ENCODE data around the gene TRUB2. TPM values are rescaled to one million over a fixed set of nuclear protein-coding genes. Genes with fewer than 3 reads are reported as not detected.

TRUB2 gene
- total RNA-seq, 1 donor from 2014 or later: 19.8 TPM

DNA sequence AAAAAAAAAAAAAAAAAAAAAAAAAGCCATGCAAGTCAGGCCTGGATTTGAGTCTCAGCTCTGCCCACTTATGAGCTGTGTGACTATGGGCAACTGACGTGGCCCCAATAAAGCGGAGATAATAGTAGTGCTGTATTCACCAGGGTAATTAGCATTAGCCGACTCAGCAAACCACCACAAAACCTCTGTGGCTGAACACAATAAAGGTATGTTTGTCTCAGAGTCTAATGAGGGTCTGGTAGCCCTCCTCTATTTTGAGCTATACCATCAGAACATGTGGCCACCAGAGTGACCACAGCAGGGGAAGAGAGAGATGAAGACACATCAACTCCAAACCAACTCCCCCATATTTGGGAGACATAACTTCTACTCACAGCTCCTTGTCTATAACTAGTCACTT, 30.2 kb downstream of the TRUB2 start:
- DNase-seq (ENCODE audit: low spot score): no peak
- Mint-ChIP-seq H3K9me3 (ENCODE audit: low read depth) (no peaks in the 10 kb centered on the region), H3K36me3 (ENCODE audit: low read depth) (peaks cover 5% of the 10 kb centered on the region), H3K27me3 (ENCODE audit: low read depth) (no peaks in the 10 kb centered on the region), H3K4me1 (ENCODE audit: low read depth) (peaks cover 7% of the 10 kb centered on the region), H3K4me3 (ENCODE audit: unreplicated experiment) (no peak overlapping the region), H3K27ac (ENCODE audit: unreplicated experiment) (no peak overlapping the region)
- TF ChIP-seq, protein P1, sequence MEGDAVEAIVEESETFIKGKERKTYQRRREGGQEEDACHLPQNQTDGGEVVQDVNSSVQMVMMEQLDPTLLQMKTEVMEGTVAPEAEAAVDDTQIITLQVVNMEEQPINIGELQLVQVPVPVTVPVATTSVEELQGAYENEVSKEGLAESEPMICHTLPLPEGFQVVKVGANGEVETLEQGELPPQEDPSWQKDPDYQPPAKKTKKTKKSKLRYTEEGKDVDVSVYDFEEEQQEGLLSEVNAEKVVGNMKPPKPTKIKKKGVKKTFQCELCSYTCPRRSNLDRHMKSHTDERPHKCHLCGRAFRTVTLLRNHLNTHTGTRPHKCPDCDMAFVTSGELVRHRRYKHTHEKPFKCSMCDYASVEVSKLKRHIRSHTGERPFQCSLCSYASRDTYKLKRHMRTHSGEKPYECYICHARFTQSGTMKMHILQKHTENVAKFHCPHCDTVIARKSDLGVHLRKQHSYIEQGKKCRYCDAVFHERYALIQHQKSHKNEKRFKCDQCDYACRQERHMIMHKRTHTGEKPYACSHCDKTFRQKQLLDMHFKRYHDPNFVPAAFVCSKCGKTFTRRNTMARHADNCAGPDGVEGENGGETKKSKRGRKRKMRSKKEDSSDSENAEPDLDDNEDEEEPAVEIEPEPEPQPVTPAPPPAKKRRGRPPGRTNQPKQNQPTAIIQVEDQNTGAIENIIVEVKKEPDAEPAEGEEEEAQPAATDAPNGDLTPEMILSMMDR (IDR thresholded peaks at IDR 0.05): no peak

DNA sequence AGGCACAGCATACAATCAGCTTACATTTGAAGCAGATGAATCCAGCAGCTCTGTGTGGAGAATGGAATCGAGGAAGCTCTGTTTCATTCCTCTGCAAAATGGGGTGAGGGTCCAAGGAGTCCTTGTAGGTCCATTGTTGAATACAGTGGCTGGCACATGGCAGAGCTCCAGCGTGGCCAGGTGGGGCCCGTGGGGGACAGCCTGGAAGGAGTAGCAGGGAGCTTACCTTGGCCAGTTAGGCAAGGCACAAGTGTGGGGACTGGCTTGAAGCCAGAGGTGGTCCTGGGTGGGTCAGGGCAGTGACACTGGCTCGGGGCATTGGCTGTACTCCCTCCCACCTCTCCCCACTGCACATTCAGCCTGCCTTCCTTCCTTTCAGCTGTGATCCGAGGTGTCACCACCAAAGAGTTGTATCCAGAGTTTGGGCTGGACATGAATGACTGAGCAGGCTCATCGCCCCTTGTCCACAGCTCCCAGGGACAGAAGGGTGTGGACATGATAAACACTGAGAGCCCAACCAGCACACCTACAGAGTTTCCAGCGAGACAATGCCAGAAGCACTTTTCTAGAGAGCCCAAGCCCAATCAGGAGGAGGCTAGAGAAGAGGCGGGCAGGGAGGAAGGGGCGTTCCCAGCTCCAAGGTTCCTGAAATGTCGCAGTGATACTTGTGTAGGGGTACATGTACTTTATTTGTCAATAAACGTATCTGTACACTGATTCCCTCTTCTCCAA, 33.8 kb downstream of the TRUB2 start:
- no peaks in the 10 kb centered on the region for H3K27me3 Mint-ChIP-seq (ENCODE audit: low read depth)
- peaks cover 9% of the 10 kb centered on the region for H3K36me3 Mint-ChIP-seq (ENCODE audit: low read depth)
- peaks cover 4% of the 10 kb centered on the region for H3K4me1 Mint-ChIP-seq (ENCODE audit: low read depth)
- H3K4me3 Mint-ChIP-seq (ENCODE audit: unreplicated experiment): no peak overlapping the region
- no peak overlapping the region for H3K27ac Mint-ChIP-seq (ENCODE audit: unreplicated experiment)
- DNase-seq (ENCODE audit: low spot score): no peak
- TF ChIP-seq, protein P1 (IDR thresholded peaks at IDR 0.05): no peak
- no peaks in the 10 kb centered on the region for H3K9me3 Mint-ChIP-seq (ENCODE audit: low read depth)

DNA sequence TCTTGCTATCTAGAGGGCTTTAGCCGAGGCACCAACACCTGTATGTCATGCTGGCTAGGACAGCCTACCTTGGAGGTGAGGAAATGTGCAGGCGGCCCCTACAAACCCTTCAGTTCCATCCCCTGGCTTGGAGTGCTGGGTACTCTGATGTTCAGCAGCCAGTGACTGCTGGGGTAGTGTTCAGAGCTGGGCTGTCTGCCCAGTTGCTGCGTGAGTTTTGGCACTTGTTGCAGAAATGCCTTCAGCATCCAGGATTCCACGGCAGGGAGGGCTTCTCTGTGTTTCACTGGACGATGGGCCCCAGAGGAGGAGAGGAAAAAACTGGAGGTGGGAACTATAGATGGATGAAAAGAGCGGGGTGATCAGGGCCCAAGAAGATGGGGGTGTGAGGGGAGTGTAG, 35.8 kb downstream of the TRUB2 start:
- no peak for DNase-seq (ENCODE audit: low spot score)
- TF ChIP-seq, protein P1 (IDR thresholded peaks at IDR 0.05): no peak
- Mint-ChIP-seq H3K27me3 (ENCODE audit: low read depth) (no peaks in the 10 kb centered on the region), H3K4me3 (ENCODE audit: unreplicated experiment) (no peak overlapping the region), H3K9me3 (ENCODE audit: low read depth) (no peaks in the 10 kb centered on the region), H3K27ac (ENCODE audit: unreplicated experiment) (peak overlapping the region; percentile 22), H3K36me3 (ENCODE audit: low read depth) (peaks cover 9% of the 10 kb centered on the region), H3K4me1 (ENCODE audit: low read depth) (peaks cover 4% of the 10 kb centered on the region)

DNA sequence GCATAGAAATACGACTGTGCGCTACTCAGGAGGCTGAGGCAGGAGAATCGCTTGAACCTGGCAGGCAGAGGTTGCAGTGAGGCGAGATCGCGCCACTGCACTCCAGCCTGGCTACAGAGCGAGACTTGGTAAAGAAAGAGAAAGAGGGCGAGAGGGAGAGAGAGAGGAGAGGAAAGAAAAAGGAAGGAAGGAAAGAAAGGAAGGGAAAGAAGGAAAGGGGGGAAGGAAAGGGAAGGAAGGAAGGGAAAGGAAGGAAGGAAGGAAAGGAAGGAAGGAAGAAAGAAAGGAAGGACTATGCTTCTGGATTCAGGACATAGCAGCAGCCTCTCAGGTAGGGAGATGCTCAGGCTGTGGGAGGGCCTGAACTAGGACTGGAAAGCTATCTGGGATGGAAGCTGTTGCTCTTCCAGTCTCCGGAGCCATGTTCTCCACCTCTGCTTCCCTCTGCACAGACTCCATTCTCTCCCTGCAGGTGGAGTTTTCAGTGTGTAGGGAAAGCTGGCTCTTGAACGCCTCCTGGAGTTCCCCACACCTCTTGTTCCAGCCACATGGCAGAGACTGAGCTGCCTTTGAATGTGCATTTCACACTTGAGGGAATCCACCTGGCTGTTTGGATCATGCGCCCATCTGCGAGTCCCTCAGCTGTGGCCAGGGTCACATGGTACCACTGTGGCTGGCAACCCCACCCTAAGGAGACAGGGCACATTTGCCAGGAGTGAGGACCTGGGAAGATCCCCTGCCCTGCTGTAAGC, 37.0 kb downstream of the TRUB2 start:
- no peak for DNase-seq (ENCODE audit: low spot score)
- Mint-ChIP-seq H3K27ac (ENCODE audit: unreplicated experiment) (no peak overlapping the region), H3K9me3 (ENCODE audit: low read depth) (no peaks in the 10 kb centered on the region), H3K27me3 (ENCODE audit: low read depth) (no peaks in the 10 kb centered on the region), H3K4me1 (ENCODE audit: low read depth) (peaks cover 4% of the 10 kb centered on the region), H3K4me3 (ENCODE audit: unreplicated experiment) (no peak overlapping the region), H3K36me3 (ENCODE audit: low read depth) (peaks cover 9% of the 10 kb centered on the region)
- TF ChIP-seq, protein P1 (IDR thresholded peaks at IDR 0.05): no peak

- Mint-ChIP-seq H3K36me3 (ENCODE audit: low read depth) (peaks cover 3% of the 10 kb centered on the region), H3K9me3 (ENCODE audit: low read depth) (no peaks in the 10 kb centered on the region), H3K27ac (ENCODE audit: unreplicated experiment) (no peak overlapping the region), H3K4me3 (ENCODE audit: unreplicated experiment) (no peak overlapping the region), H3K27me3 (ENCODE audit: low read depth) (no peaks in the 10 kb centered on the region), H3K4me1 (ENCODE audit: low read depth) (peaks cover 11% of the 10 kb centered on the region)
- no peak for DNase-seq (ENCODE audit: low spot score)
- TF ChIP-seq, protein P1 (IDR thresholded peaks at IDR 0.05): no peak
Measured at GRCh38 chr9:128282500-128282899, 39.7 kb downstream of the TRUB2 start.
